GM10266 (cell line): ENCODE measurements around the gene HUNK.

Experiments
- DNase-seq: peaks from one replicate; pipeline ENCODE4 v3.0.0; 2012; ENCODE audit errors: extremely low spot score
- TF ChIP-seq, protein P1 (sequence below): IDR thresholded peaks from 2 replicates; pipeline ENCODE4 v1.5.1; 2012; ENCODE audit warnings: mild to moderate bottlenecking, low read depth; ENCODE audit not compliant: control insufficient read depth, insufficient read depth; ENCODE audit errors: missing control alignments

Gene HUNK

DNA sequence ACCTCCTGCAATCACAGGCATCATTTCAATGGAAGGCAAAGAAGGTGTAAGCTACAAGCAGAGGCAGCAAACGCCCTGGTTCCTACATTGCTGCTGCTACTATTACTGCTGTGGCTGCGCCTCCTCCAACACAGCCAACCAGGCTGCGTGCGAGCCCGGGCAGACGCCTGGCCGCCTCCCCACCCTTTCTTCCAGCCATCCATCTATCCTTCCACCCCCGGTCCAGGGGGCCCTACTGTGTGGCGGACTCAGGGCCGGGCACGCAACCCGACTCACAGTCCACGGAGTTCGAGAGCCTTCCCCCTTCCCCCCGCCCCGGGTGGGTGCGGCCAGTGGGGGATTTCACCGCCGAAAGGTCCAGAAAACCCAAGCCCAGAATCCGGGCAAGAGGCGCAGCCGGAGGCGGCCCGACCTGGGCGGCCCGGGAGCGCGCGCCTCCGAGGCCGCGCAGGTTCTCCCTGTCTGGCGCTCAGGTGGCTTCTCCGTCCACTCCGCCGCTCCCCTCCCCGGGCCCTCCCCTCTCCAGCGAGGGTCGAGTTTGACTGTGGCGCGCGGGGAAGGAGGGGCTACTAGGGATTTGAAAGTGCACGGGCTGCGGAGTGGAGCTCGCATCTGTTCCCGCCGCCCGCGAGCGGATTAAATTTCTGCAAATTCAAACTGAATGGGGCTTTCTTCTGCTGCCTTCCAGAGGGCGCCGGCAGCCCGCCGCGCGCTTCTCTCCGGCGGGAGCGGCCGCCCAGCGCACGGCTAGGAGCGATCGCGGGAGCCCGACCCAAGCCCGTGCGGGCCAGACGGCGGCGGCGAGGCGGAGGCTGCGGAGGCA, at the start of gene HUNK:
Gene HUNK, plus strand, starts transcription at position 569 of the 823 bp plus-strand sequence. CDS start 655 bp downstream, outside the sequence.
- DNase-seq: peak; percentile 31
- TF ChIP-seq, protein P1, sequence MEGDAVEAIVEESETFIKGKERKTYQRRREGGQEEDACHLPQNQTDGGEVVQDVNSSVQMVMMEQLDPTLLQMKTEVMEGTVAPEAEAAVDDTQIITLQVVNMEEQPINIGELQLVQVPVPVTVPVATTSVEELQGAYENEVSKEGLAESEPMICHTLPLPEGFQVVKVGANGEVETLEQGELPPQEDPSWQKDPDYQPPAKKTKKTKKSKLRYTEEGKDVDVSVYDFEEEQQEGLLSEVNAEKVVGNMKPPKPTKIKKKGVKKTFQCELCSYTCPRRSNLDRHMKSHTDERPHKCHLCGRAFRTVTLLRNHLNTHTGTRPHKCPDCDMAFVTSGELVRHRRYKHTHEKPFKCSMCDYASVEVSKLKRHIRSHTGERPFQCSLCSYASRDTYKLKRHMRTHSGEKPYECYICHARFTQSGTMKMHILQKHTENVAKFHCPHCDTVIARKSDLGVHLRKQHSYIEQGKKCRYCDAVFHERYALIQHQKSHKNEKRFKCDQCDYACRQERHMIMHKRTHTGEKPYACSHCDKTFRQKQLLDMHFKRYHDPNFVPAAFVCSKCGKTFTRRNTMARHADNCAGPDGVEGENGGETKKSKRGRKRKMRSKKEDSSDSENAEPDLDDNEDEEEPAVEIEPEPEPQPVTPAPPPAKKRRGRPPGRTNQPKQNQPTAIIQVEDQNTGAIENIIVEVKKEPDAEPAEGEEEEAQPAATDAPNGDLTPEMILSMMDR: no peak

DNA sequence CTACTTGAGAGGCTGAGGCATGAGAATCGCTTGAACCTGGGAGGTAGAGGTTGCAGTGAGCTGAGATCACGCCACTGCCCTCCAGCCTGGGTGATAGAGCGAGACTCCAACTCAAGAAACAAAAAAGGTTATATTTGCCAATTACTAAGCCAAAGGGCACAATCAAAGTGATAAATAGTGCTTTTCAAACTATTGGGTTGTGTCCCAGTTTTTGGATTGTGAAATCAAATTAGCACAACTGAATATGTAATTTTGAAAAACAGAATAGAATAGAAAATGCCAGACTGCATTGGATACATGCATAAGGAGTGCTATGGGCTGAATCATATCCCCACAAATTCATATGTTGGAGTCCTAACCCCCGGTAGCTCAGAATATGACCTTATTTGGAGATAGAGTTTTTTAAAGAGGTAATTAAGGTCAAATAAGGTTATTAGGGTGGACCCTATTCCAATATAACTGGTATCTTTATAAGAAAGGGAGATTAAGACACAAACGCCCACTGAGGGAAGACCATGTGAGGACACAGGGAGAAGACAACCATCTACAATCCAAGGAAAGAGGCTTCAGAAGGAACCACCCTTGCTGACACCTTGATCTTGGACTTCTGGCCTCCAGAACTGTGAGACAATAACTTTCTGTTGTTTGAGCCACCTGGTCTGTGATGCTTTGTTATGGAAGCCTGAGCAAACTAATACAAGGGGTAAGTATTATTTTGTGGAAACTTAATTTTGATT, 42.9 kb upstream of the HUNK start:
- DNase-seq: no peak

DNA sequence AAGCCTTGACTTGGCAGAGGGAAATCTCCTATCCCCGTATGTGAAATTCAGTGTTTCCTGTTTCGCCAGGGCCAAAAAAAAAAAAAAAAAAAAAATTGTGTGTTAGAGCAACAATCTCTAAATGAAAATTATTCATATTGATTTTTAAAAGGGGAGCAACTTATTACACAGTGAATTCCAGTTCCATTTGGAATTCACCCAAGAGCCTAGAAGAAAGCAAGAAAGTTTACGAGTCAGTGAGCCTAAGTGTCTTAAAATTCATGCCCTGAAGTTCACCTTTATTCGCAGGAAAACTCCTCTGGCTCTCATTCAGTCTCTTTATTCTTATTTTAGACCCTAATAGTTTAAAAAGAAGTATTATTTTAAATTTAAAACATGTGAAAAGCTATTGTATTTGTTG, 42.1 kb upstream of the HUNK start:
- TF ChIP-seq, protein P1: no peak
- DNase-seq: no peak

More for the DNA sequence above, 42.9 kb upstream of the HUNK start:
- TF ChIP-seq, protein P1: no peak

DNA sequence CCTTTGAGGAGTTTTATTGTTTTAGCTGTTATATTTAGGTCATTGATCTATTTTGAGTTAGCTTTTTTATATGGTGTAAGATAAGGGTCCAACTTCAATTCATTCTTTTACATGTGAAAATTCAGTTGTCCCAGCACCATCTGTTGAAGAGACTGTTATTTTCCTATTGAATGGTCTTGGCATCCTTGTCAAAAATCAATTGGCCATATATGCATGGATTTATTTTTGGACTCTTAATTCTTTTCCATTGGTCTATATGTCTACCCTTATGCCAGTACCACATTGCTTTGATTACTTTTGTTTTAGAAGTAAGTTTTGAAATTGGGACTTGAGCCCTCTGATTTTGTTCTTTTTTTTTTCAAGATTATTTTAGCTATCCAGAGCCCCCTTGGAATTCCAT, 35.8 kb upstream of the HUNK start:
- TF ChIP-seq, protein P1: no peak
- no peak for DNase-seq

DNA sequence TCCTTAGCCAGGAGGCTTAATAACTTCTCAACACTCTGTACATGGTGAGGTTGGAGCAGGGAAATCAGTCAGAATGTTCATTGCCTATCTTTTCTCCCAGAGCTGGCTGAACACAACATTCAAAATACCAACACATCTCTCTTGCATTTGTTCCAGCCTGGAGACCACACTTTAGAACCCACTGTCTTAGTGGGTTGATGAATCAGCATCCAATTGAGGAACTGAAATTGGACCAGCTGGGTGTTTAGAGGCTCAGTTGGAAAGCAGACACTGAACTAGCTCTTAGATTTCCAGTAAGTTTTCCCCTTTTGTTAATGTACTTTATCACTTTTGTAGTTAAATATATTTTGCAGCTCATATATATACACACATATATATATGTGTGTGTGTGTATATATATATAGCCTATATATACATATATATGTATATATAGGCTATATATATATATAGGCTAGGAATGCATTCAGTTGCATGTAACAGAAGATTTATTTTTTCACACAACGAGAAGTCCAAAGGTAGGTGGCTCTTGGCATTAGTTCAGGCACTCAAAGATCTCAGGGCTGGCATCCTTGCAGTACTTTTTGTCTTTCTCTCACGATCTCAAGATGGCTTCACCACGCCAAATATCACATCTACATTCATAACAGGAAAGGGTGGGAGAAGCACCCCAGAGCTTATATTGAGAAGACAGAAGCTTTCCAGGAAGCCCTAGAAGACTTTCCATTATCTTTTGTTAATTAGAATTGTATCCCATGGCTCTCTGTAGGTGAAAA, 35.0 kb upstream of the HUNK start:
- DNase-seq: no peak
- TF ChIP-seq, protein P1: no peak

DNA sequence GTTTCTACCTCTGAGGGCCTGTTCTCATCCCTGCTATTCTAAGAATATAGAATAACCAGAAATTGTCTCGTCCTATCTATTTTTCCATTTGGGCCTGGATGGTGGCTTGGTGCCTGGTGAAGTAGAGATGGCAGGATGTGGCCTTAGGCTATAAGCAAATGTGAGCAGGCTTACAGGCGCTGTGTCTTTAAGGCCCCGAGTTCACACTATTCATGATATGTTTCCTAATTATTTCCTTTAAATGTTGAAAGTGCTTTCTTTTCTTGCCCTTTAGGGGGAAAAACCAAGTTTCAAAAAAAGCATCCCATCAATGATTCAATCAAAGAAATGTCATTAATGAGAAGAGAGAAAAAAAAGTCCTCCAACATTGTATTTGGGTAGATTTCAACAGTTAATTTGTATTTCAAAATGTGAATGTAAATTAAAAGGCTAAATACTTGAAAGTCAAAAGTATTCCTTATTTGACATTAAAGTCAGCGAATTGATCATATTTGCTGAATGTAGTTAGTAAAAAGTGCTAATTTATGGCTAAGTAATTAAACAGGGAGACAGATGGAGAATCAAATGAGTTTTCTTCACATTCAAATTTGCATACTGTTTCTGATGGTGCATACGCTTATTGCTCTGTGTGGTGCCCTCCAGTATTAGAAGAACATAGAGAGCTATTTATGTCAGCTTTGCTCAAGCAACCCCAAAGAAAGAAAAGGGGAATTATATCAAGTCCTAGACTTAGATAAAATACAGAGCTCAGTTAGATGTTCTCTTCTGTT, 34.0 kb upstream of the HUNK start:
- no peak for DNase-seq
- TF ChIP-seq, protein P1: no peak
